IMR-90 (cell line): ENCODE data around the gene HERC5. TPM values are rescaled to one million over a fixed set of nuclear protein-coding genes. Genes with fewer than 3 reads are reported as not detected.

Experiments used
- ATAC-seq: fragments of 200-7000 bp; cut with Tn5 transposase; 2 replicates; pipeline ENCODE4 v1.9.1; 2020; ENCODE audit warnings: low read depth, mild to moderate bottlenecking, moderate library complexity
- BruUV-seq: library from RNA; stranded (reverse); fragments of 400-500 nt; replicated peaks from 2 replicates; lab custom pipeline; 2021; lab: Mats Ljungman, UMichigan
- CTCF ChIA-PET: fragments of 300-600 bp; formaldehyde crosslinking; extraction: SDS; loops from one replicate; lab custom pipeline; 2021; ENCODE audit warnings: antibody characterized with exemption; lab: Yijun Ruan, JAX
- POLR2A ChIA-PET: fragments of 300-600 bp; sonication (Branson Sonifier 250); formaldehyde crosslinking; loops from one replicate; lab custom pipeline; 2022; ENCODE audit warnings: antibody characterized with exemption; ENCODE audit not compliant: unreplicated experiment; lab: Charles Lee
- DNase-seq: peaks from one replicate; pipeline ENCODE4 v3.0.0; 2013
- H2AFZ ChIP-seq: replicated peaks from 2 replicates; pipeline ENCODE3; 2013; ENCODE audit warnings: low read length, mild to moderate bottlenecking; ENCODE audit not compliant: poor library complexity
- H2AK5ac ChIP-seq: 2 replicates; pipeline ENCODE4 v1.6.1; 2013; ENCODE audit warnings: low read depth, low read length, inconsistent platforms
- H2AK9ac ChIP-seq: replicated peaks from 2 replicates; pipeline ENCODE3; 2013; ENCODE audit warnings: mild to moderate bottlenecking, low read depth, low read length, moderate library complexity; ENCODE audit not compliant: poor library complexity
- H2BK120ac ChIP-seq: 2 replicates; pipeline ENCODE4 v1.6.1; 2013; ENCODE audit warnings: low read depth, low read length, inconsistent platforms
- H2BK15ac ChIP-seq: 3 replicates; pipeline ENCODE4 v1.6.1; 2013; ENCODE audit warnings: low read depth, low read length, inconsistent platforms
- H2BK20ac ChIP-seq: 2 replicates; pipeline ENCODE4 v1.6.1; 2013; ENCODE audit warnings: low read depth, mild to moderate bottlenecking, inconsistent platforms, low read length, moderate library complexity
- H2BK5ac ChIP-seq: 2 replicates; pipeline ENCODE4 v1.6.1; 2013; ENCODE audit warnings: mild to moderate bottlenecking, low read depth, low read length, inconsistent platforms; ENCODE audit not compliant: poor library complexity, severe bottlenecking
- H3K14ac ChIP-seq: replicated peaks from 2 replicates; pipeline ENCODE4 v1.6.1; 2013; ENCODE audit warnings: low read depth, low read length, inconsistent platforms
- H3K18ac ChIP-seq: 2 replicates; pipeline ENCODE4 v1.6.1; 2013; ENCODE audit warnings: low read depth, low read length, control low read depth
- H3K23ac ChIP-seq: 2 replicates; pipeline ENCODE4 v1.6.1; 2013; ENCODE audit warnings: low read depth, low read length, inconsistent platforms
- H3K27ac ChIP-seq: 2 replicates; pipeline ENCODE4 v1.5.1; 2013; ENCODE audit warnings: mild to moderate bottlenecking, control low read depth, low read length; ENCODE audit not compliant: insufficient read depth
- H3K27me3 ChIP-seq: 2 replicates; pipeline ENCODE4 v1.6.1; 2013; ENCODE audit warnings: low read length; ENCODE audit not compliant: control insufficient read depth, insufficient read depth
- H3K36me3 ChIP-seq: 2 replicates; pipeline ENCODE4 v1.6.1; 2013; ENCODE audit warnings: low read length, mixed read lengths; ENCODE audit not compliant: control insufficient read depth, insufficient read depth
- H3K4ac ChIP-seq: 2 replicates; pipeline ENCODE4 v1.6.1; 2013; ENCODE audit warnings: low read depth, low read length, inconsistent platforms
- H3K4me1 ChIP-seq: 2 replicates; pipeline ENCODE4 v1.6.1; 2013; ENCODE audit warnings: low read length, mixed read lengths; ENCODE audit not compliant: control insufficient read depth, insufficient read depth
- H3K4me2 ChIP-seq: 2 replicates; pipeline ENCODE4 v1.6.1; 2013; ENCODE audit warnings: low read depth, mild to moderate bottlenecking, control low read depth, low read length, moderate library complexity
- H3K4me3 ChIP-seq: 2 replicates; pipeline ENCODE4 v1.5.1; 2013; ENCODE audit warnings: low read depth, mild to moderate bottlenecking, control low read depth, low read length, moderate library complexity; ENCODE audit not compliant: insufficient read depth
- H3K56ac ChIP-seq: 2 replicates; pipeline ENCODE4 v1.6.1; 2013; ENCODE audit warnings: low read length, inconsistent platforms; ENCODE audit not compliant: insufficient read depth; ENCODE audit errors: extremely low read depth
- H3K79me1 ChIP-seq, 2 experiments: 2 replicates each; pipeline ENCODE4 v1.6.1; 2013; ENCODE audit warnings: low read length in 2 of 2, inconsistent platforms in 1 of 2, low read depth in 1 of 2
- H3K9ac ChIP-seq: 2 replicates; pipeline ENCODE4 v1.6.1; 2013; ENCODE audit warnings: low read depth, low read length, control low read depth
- H3K9me1 ChIP-seq: 2 replicates; pipeline ENCODE4 v1.6.1; 2013; ENCODE audit warnings: low read length, inconsistent platforms; ENCODE audit not compliant: insufficient read depth
- H3K9me3 ChIP-seq: 2 replicates; pipeline ENCODE4 v1.6.1; 2013; ENCODE audit warnings: low read length; ENCODE audit not compliant: control insufficient read depth, insufficient read depth
- H4K20me1 ChIP-seq: 2 replicates; pipeline ENCODE4 v1.6.1; 2013; ENCODE audit warnings: low read length, inconsistent platforms; ENCODE audit not compliant: insufficient read depth
- H4K5ac ChIP-seq: 2 replicates; pipeline ENCODE4 v1.6.1; 2013; ENCODE audit warnings: mild to moderate bottlenecking, low read depth, low read length, control low read depth
- H4K8ac ChIP-seq, 2 experiments: 2 replicates each; pipeline ENCODE4 v1.6.1; 2013; ENCODE audit warnings: low read depth in 2 of 2, low read length in 2 of 2, control low read depth in 1 of 2, inconsistent platforms in 1 of 2
- H4K91ac ChIP-seq: 2 replicates; pipeline ENCODE4 v1.6.1; 2013; ENCODE audit warnings: low read depth, low read length, inconsistent platforms; ENCODE audit not compliant: insufficient read depth
- BHLHE40 ChIP-seq: fragments of 150-350 bp; IDR thresholded peaks from 2 replicates; pipeline ENCODE4 v1.6.1; 2016; ENCODE audit warnings: mild to moderate bottlenecking, low read depth, low read length
- CEBPB ChIP-seq: IDR thresholded peaks from 2 replicates; pipeline ENCODE4 v1.6.1; 2012; ENCODE audit warnings: low read depth, low read length, improper control_type of control experiment
- CHD1 ChIP-seq: IDR thresholded peaks from 2 replicates; pipeline ENCODE4 v1.6.1; 2012; ENCODE audit warnings: low read depth, low read length, improper control_type of control experiment
- CTCF ChIP-seq: conservative IDR thresholded peaks from 2 replicates; pipeline ENCODE4 v1.5.1; 2012; ENCODE audit warnings: mild to moderate bottlenecking, low read depth, low read length, improper control_type of control experiment
- ELK1 ChIP-seq: fragments of 150-350 bp; IDR thresholded peaks from 2 replicates; pipeline ENCODE4 v1.6.1; 2016; ENCODE audit warnings: low read depth, mild to moderate bottlenecking, low read length, moderate library complexity, borderline replicate concordance
- MAFK ChIP-seq: IDR thresholded peaks from 2 replicates; pipeline ENCODE4 v1.6.1; 2012; ENCODE audit warnings: low read depth, low read length, improper control_type of control experiment
- MAZ ChIP-seq: IDR thresholded peaks from 2 replicates; pipeline ENCODE4 v1.6.1; 2012; ENCODE audit warnings: low read depth, mild to moderate bottlenecking, low read length, improper control_type of control experiment, moderate library complexity, borderline replicate concordance
- MXI1 ChIP-seq: IDR thresholded peaks from 2 replicates; pipeline ENCODE4 v1.6.1; 2012; ENCODE audit warnings: low read depth, mild to moderate bottlenecking, low read length, moderate library complexity, borderline replicate concordance
- NFE2L2 ChIP-seq: fragments of 150-350 bp; IDR thresholded peaks from 2 replicates; pipeline ENCODE4 v1.6.1; 2016; ENCODE audit warnings: low read depth, mild to moderate bottlenecking, low read length
- POLR2A ChIP-seq: IDR thresholded peaks from 2 replicates; pipeline ENCODE4 v1.6.1; 2012; ENCODE audit warnings: mild to moderate bottlenecking, low read depth, low read length
- RAD21 ChIP-seq: IDR thresholded peaks from 2 replicates; pipeline ENCODE4 v1.6.1; 2012; ENCODE audit warnings: low read length, improper control_type of control experiment
- SMC3 ChIP-seq: fragments of 150-350 bp; IDR thresholded peaks from 2 replicates; pipeline ENCODE4 v1.6.1; 2016; ENCODE audit warnings: low read depth, mild to moderate bottlenecking, antibody characterized with exemption, low read length, moderate library complexity
- USF2 ChIP-seq: fragments of 150-350 bp; IDR thresholded peaks from 2 replicates; pipeline ENCODE4 v1.6.1; 2017; ENCODE audit warnings: mild to moderate bottlenecking, antibody characterized with exemption, low read length, low read depth
- WGBS, 2 experiments: methylation state at CpG; one replicate each; pipeline versions ENCODE4 v1.1.5 to v1.1.7; 2013; ENCODE audit warnings: missing lambda C conversion rate in 2 of 2; ENCODE audit not compliant: insufficient read length in 1 of 2; ENCODE audit errors: extremely low coverage in 2 of 2; 5-methylcytosine and 5-hydroxymethylcytosine counted together
- dilution Hi-C: fragments of 300-500 bp; cut with HindIII; formaldehyde crosslinking; loops from one replicate; pipeline ENCODE4 v1.14.3; 2018; ENCODE audit warnings: low sequenced_read_pairs; ENCODE audit not compliant: unreplicated experiment
- in situ Hi-C: fragments of 300-500 bp; cut with MboI; formaldehyde crosslinking; loops from 3 replicates; pipeline ENCODE4 v1.14.3; 2019; ENCODE audit warnings: low sequenced_read_pairs, inconsistent platforms, mixed read lengths
- intact Hi-C: fragments of 100-400 bp; cut with micrococcal nuclease; formaldehyde crosslinking; loops from 2 replicates; pipeline ENCODE4 v1.10.0; 2022
- polyA plus RNA-seq, 3 experiments: library from polyadenylated mRNA; depleted of rRNA; stranded (reverse); fragments of >200 nt; gene quantifications; 2 replicates each; pipeline ENCODE4 v1.2.3, GENCODE V29; 2012; ENCODE audit warnings: low replicate concordance in 1 of 3
- total RNA-seq: library from RNA; depleted of rRNA; stranded (reverse); fragments of >200 nt; gene quantifications from 2 replicates; pipeline ENCODE4 v1.2.3, GENCODE V29; 2012

Gene HERC5
- total and polyA plus RNA-seq, 2 of the 4 experiments (the other 2 are of a cell fraction) = under 0.01 TPM; not detected in 1

GRCh38 chr4:88456670-88457306, at the start of gene HERC5 (continued):
- TF ChIP-seq MXI1 = peak; percentile 68; the same call in 1 of the 2 replicates
- TF ChIP-seq MAFK = no peak
- TF ChIP-seq NFE2L2 = no peak

- Histone ChIP-seq H3K36me3 (no peaks in the 10 kb centered on the region), H4K5ac (no peak overlapping the region), H3K27ac (no peak overlapping the region), H4K8ac (no peak overlapping the region), H2AFZ (no peak overlapping the region), H4K20me1 (no peaks in the 10 kb centered on the region), H3K9ac (no peak overlapping the region), H3K4me3 (no peak overlapping the region), H2AK5ac (no peak overlapping the region), H3K56ac (no peak overlapping the region), H2AK9ac (no peak overlapping the region), H3K79me1 (no peaks in the 10 kb centered on the region), H3K27me3 (no peaks in the 10 kb centered on the region; the same call in 1 of the 2 replicates), H2BK20ac (no peak overlapping the region), H3K4ac (no peak overlapping the region), H3K9me3 (no peaks in the 10 kb centered on the region), H3K4me2 (no peak overlapping the region), H2BK120ac (no peak overlapping the region), H2BK5ac (no peak overlapping the region), H3K9me1 (no peaks in the 10 kb centered on the region), H3K4me1 (no peaks in the 10 kb centered on the region), H3K18ac (no peak overlapping the region), H3K23ac (no peak overlapping the region), H4K91ac (no peak overlapping the region), H2BK15ac (no peak overlapping the region), H3K14ac (no peak overlapping the region)
- DNase-seq (no peak), ATAC-seq (no peak)
- ChIA-PET CTCF (interaction anchor here (0.6 kb wide), 1 partner anchor 27 kb away, joined by 3 read pairs; no protein-coding TSS in a partner anchor), POLR2A (no interaction called here)
- no CpG with 5 or more reads among the region's 2 CpGs for WGBS, 2 experiments
- intact Hi-C loops = no loop called here
- dilution Hi-C loops = no loop called here
- in situ Hi-C loops = no loop called here
- BruUV-seq = no TSS peak
- TF ChIP-seq ELK1 = no peak
- TF ChIP-seq MAFK = no peak
- no peak for TF ChIP-seq MXI1
- TF ChIP-seq CTCF = no peak
- TF ChIP-seq MAZ = no peak
- no peak for TF ChIP-seq BHLHE40
- no peak for TF ChIP-seq POLR2A
- no peak for TF ChIP-seq RAD21
- no peak for TF ChIP-seq CEBPB
- TF ChIP-seq SMC3 = no peak
- no peak for TF ChIP-seq USF2
- no peak for TF ChIP-seq CHD1
Observed at GRCh38 chr4:88409206-88409605, 47.7 kb upstream of the HERC5 start.
